ENCODE measurements around the gene CYBB.

CYBB gene

GRCh38 chrX:37820646-37821045, 40.8 kb downstream of the CYBB start:
- no CpG with 5 or more reads among the region's 1 CpG for WGBS
- Histone ChIP-seq H3K14ac (ENCODE audit: low read length in 2 of 2) (no peak overlapping the region), H2BK15ac (ENCODE audit: low read depth, poor library complexity, severe bottlenecking) (no peak overlapping the region), H4K8ac (ENCODE audit: low read length) (no peak overlapping the region), H3K36me3 (ENCODE audit: control insufficient read depth in 1 of 2, insufficient read depth in 2 of 2, low read depth in 1 of 2, low read length in 2 of 2) (no peaks in the 10 kb centered on the region), H3K4me2 (ENCODE audit: low read length, poor library complexity, severe bottlenecking) (no peak overlapping the region), H3K4ac (ENCODE audit: low read depth in 1 of 2, low read length in 2 of 2) (no peak overlapping the region), H3K18ac (ENCODE audit: low read depth in 1 of 2, low read length in 2 of 2) (no peak overlapping the region), H3K9me3 (ENCODE audit: control insufficient read depth, low read length) (no peaks in the 10 kb centered on the region), H2AFZ (ENCODE audit: low read depth, low read length) (no peak overlapping the region), H2BK5ac (ENCODE audit: low read depth, low read length, poor library complexity, severe bottlenecking) (no peak overlapping the region), H3K4me1 (ENCODE audit: control insufficient read depth, insufficient read depth, low read depth, low read length) (no peaks in the 10 kb centered on the region), H3K4me3 (ENCODE audit: insufficient read depth in 1 of 2, low read depth in 1 of 2, low read length in 2 of 2) (no peak overlapping the region), H3K27ac (ENCODE audit: low read length, poor library complexity, severe bottlenecking) (no peak overlapping the region), H3K79me1 (replicated peaks; ENCODE audit: low read length, poor library complexity, severe bottlenecking) (no peaks in the 10 kb centered on the region), H3K9ac (ENCODE audit: low read length) (no peak overlapping the region), H2BK120ac (ENCODE audit: low read depth, low read length) (no peak overlapping the region), H3K23ac (ENCODE audit: low read length in 2 of 2) (no peak overlapping the region), H2BK12ac (ENCODE audit: low read length in 2 of 2) (no peak overlapping the region), H3K27me3 (ENCODE audit: control insufficient read depth in 1 of 2, insufficient read depth in 1 of 2, low read length in 2 of 2) (peaks cover 0 to 16% of the 10 kb centered on the region in 2 experiments), H4K91ac (ENCODE audit: low read length) (no peak overlapping the region), H2AK5ac (ENCODE audit: low read length, severe bottlenecking) (no peak overlapping the region)
- no peak for DNase-seq

- Histone ChIP-seq H3K14ac (ENCODE audit: low read length in 2 of 2) (no peak overlapping the region), H3K79me1 (replicated peaks; ENCODE audit: low read length, poor library complexity, severe bottlenecking) (no peaks in the 10 kb centered on the region), H3K36me3 (ENCODE audit: control insufficient read depth in 1 of 2, insufficient read depth in 2 of 2, low read depth in 1 of 2, low read length in 2 of 2) (no peaks in the 10 kb centered on the region), H2AK5ac (ENCODE audit: low read length, severe bottlenecking) (no peak overlapping the region), H2BK12ac (ENCODE audit: low read length in 2 of 2) (no peak overlapping the region), H3K4me2 (ENCODE audit: low read length, poor library complexity, severe bottlenecking) (no peak overlapping the region), H4K91ac (ENCODE audit: low read length) (no peak overlapping the region), H3K27me3 (ENCODE audit: control insufficient read depth in 1 of 2, insufficient read depth in 1 of 2, low read length in 2 of 2) (peaks cover 0 to 8% of the 10 kb centered on the region in 2 experiments), H2BK15ac (ENCODE audit: low read depth, poor library complexity, severe bottlenecking) (no peak overlapping the region), H2AFZ (ENCODE audit: low read depth, low read length) (no peak overlapping the region), H3K27ac (ENCODE audit: low read length, poor library complexity, severe bottlenecking) (no peak overlapping the region), H3K4ac (ENCODE audit: low read depth in 1 of 2, low read length in 2 of 2) (no peak overlapping the region), H3K23ac (ENCODE audit: low read length in 2 of 2) (no peak overlapping the region), H3K4me3 (ENCODE audit: insufficient read depth in 1 of 2, low read depth in 1 of 2, low read length in 2 of 2) (no peak overlapping the region), H3K4me1 (ENCODE audit: control insufficient read depth, insufficient read depth, low read depth, low read length) (no peaks in the 10 kb centered on the region), H2BK120ac (ENCODE audit: low read depth, low read length) (no peak overlapping the region), H4K8ac (ENCODE audit: low read length) (no peak overlapping the region), H3K18ac (ENCODE audit: low read depth in 1 of 2, low read length in 2 of 2) (no peak overlapping the region), H3K9me3 (ENCODE audit: control insufficient read depth, low read length) (no peaks in the 10 kb centered on the region), H3K9ac (ENCODE audit: low read length) (no peak overlapping the region), H2BK5ac (ENCODE audit: low read depth, low read length, poor library complexity, severe bottlenecking) (no peak overlapping the region)
- 52% methylated on average over 1 of the region's 1 CpG for WGBS
- peak; percentile 43 for DNase-seq
Observed at GRCh38 chrX:37824491-37825214, 44.8 kb downstream of the CYBB start.

- 0% methylated on average over 1 of the region's 3 CpGs for WGBS
Observed at GRCh38 chrX:37825215-37825842, 45.5 kb downstream of the CYBB start.

GRCh38 chrX:37829721-37830120, 49.9 kb downstream of the CYBB start:
- H3K4ac ChIP-seq (ENCODE audit: low read depth in 1 of 2, low read length in 2 of 2), result no peak overlapping the region
- WGBS, result 56% methylated on average over 1 of the region's 1 CpG
- H4K91ac ChIP-seq (ENCODE audit: low read length), result no peak overlapping the region

More at GRCh38 chrX:37825215-37825842, 45.5 kb downstream of the CYBB start:
- Histone ChIP-seq H2BK12ac (ENCODE audit: low read length in 2 of 2) (no peak overlapping the region), H3K27me3 (ENCODE audit: control insufficient read depth in 1 of 2, insufficient read depth in 1 of 2, low read length in 2 of 2) (peaks cover 0 to 8% of the 10 kb centered on the region in 2 experiments), H2BK5ac (ENCODE audit: low read depth, low read length, poor library complexity, severe bottlenecking) (no peak overlapping the region), H3K23ac (ENCODE audit: low read length in 2 of 2) (no peak overlapping the region), H4K91ac (ENCODE audit: low read length) (no peak overlapping the region), H3K4ac (ENCODE audit: low read depth in 1 of 2, low read length in 2 of 2) (no peak overlapping the region), H3K27ac (ENCODE audit: low read length, poor library complexity, severe bottlenecking) (no peak overlapping the region), H3K14ac (ENCODE audit: low read length in 2 of 2) (no peak overlapping the region), H3K36me3 (ENCODE audit: control insufficient read depth in 1 of 2, insufficient read depth in 2 of 2, low read depth in 1 of 2, low read length in 2 of 2) (no peaks in the 10 kb centered on the region), H2AFZ (ENCODE audit: low read depth, low read length) (no peak overlapping the region), H3K4me3 (ENCODE audit: insufficient read depth in 1 of 2, low read depth in 1 of 2, low read length in 2 of 2) (no peak overlapping the region), H2BK120ac (ENCODE audit: low read depth, low read length) (no peak overlapping the region), H2BK15ac (ENCODE audit: low read depth, poor library complexity, severe bottlenecking) (no peak overlapping the region), H2AK5ac (ENCODE audit: low read length, severe bottlenecking) (no peak overlapping the region), H3K9me3 (ENCODE audit: control insufficient read depth, low read length) (no peaks in the 10 kb centered on the region), H3K9ac (ENCODE audit: low read length) (no peak overlapping the region), H4K8ac (ENCODE audit: low read length) (no peak overlapping the region), H3K4me2 (ENCODE audit: low read length, poor library complexity, severe bottlenecking) (no peak overlapping the region), H3K79me1 (replicated peaks; ENCODE audit: low read length, poor library complexity, severe bottlenecking) (no peaks in the 10 kb centered on the region), H3K18ac (ENCODE audit: low read depth in 1 of 2, low read length in 2 of 2) (no peak overlapping the region), H3K4me1 (ENCODE audit: control insufficient read depth, insufficient read depth, low read depth, low read length) (no peaks in the 10 kb centered on the region)
- peak; percentile 37 for DNase-seq

More at GRCh38 chrX:37829721-37830120, 49.9 kb downstream of the CYBB start:
- no peak overlapping the region for H3K4me2 ChIP-seq (ENCODE audit: low read length, poor library complexity, severe bottlenecking)
- H2AK5ac ChIP-seq (ENCODE audit: low read length, severe bottlenecking), result no peak overlapping the region
- H2BK120ac ChIP-seq (ENCODE audit: low read depth, low read length), result no peak overlapping the region
- H2BK12ac ChIP-seq (ENCODE audit: low read length in 2 of 2), result no peak overlapping the region
- no peak overlapping the region for H2BK15ac ChIP-seq (ENCODE audit: low read depth, poor library complexity, severe bottlenecking)
- H2BK5ac ChIP-seq (ENCODE audit: low read depth, low read length, poor library complexity, severe bottlenecking), result no peak overlapping the region
- H3K4me3 ChIP-seq (ENCODE audit: insufficient read depth in 1 of 2, low read depth in 1 of 2, low read length in 2 of 2), result no peak overlapping the region
- no peaks in the 10 kb centered on the region for H3K27me3 ChIP-seq (ENCODE audit: control insufficient read depth in 1 of 2, insufficient read depth in 1 of 2, low read length in 2 of 2)
- H3K79me1 ChIP-seq (replicated peaks; ENCODE audit: low read length, poor library complexity, severe bottlenecking), result no peaks in the 10 kb centered on the region
- H3K23ac ChIP-seq (ENCODE audit: low read length in 2 of 2), result no peak overlapping the region
- H3K9me3 ChIP-seq (ENCODE audit: control insufficient read depth, low read length), result no peaks in the 10 kb centered on the region
- H3K4me1 ChIP-seq (ENCODE audit: control insufficient read depth, insufficient read depth, low read depth, low read length), result no peaks in the 10 kb centered on the region
- H3K27ac ChIP-seq (ENCODE audit: low read length, poor library complexity, severe bottlenecking), result no peak overlapping the region
- H3K36me3 ChIP-seq (ENCODE audit: control insufficient read depth in 1 of 2, insufficient read depth in 2 of 2, low read depth in 1 of 2, low read length in 2 of 2), result no peaks in the 10 kb centered on the region
- no peak overlapping the region for H4K8ac ChIP-seq (ENCODE audit: low read length)
- H2AFZ ChIP-seq (ENCODE audit: low read depth, low read length), result no peak overlapping the region
- no peak for DNase-seq
- no peak overlapping the region for H3K18ac ChIP-seq (ENCODE audit: low read depth in 1 of 2, low read length in 2 of 2)
- no peak overlapping the region for H3K9ac ChIP-seq (ENCODE audit: low read length)
- no peak overlapping the region for H3K14ac ChIP-seq (ENCODE audit: low read length in 2 of 2)

Data from mesenchymal stem cell (in vitro differentiated cells and primary cell).